ENCODE measurements around the gene CEACAM16.

DNA sequence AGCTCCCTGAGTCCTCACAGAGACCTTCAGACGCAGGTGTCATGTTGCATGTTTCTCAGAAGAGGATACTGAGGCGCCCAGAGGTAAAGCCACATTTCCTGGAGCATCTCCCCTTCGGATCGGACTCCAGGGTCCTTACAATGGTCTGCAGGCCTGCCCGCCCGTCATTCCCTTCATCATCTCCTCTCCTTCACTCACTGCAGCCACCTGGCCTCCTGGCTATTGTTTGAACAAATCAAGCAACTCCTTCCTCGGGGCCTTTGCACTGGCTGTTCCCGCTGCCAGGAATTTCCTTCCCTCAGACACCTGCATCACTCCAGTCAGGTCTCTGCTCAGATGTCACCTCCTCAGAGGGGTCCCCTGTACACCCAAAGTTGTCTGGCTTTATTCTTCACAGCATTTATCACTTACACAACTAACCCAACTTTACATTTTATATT, 20.3 kb downstream of the CEACAM16 start:
- TF ChIP-seq EZH2 (IDR thresholded peaks at IDR 0.05) = no peak
- TF ChIP-seq POLR2AphosphoS5 (IDR thresholded peaks at IDR 0.05; ENCODE audit: borderline replicate concordance, low read depth, low read length) = no peak

Data from SK-N-MC (cell line).